ENCODE results near the gene HABP2. TPM values are rescaled to one million over a fixed set of nuclear protein-coding genes. Genes with fewer than 3 reads are reported as not detected.

Gene HABP2
- total RNA-seq, 6 experiments from 2014 or later: not detected

DNA sequence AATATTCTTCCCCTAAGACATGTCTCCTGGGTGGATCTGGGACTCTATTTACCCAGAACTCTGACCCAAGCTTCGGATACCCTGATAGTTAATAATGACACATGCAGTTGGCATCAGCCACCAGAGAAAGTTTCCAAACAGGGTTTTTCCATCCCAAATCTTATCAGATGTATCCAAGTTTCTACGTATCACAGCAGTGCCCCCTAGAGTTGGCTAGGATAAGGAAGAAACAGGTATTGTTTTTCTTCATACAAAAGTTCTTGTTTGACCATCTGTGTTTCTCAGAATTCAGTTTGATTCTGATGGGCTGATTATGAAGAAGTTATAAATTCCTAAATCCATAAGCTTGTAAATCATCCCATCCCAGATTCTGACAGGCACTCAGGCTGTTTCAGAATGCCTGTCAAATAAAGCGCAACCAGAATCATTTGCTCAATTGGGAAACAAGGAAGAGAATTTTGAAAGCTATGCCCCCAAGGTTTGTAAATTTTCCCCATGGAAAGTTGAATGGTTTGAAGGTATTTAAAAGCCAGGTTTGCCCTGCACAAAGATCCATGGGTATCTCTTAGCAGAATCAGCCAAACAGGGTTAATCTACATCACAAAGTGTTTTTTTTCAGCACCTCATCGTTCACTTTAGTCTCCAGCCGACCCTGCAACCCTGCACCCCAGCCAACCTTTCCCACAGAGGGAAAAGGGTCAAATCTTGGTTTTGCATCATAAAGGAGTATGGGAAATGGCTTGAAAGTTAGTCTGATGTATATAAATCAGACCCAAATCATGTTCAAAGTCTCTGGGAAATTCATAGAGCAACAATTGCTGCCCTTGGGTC is 63.6 kb downstream of the HABP2 start:
- Mint-ChIP-seq H3K27ac (no peak overlapping the region), H3K4me3 (no peak overlapping the region), H3K27me3 (ENCODE audit: insufficient read depth) (peaks cover 25% of the 10 kb centered on the region), H3K9me3 (no peaks in the 10 kb centered on the region), H3K4me1 (ENCODE audit: low read depth) (no peaks in the 10 kb centered on the region), H3K36me3 (ENCODE audit: low read depth) (no peaks in the 10 kb centered on the region)
- TF ChIP-seq, protein P1, sequence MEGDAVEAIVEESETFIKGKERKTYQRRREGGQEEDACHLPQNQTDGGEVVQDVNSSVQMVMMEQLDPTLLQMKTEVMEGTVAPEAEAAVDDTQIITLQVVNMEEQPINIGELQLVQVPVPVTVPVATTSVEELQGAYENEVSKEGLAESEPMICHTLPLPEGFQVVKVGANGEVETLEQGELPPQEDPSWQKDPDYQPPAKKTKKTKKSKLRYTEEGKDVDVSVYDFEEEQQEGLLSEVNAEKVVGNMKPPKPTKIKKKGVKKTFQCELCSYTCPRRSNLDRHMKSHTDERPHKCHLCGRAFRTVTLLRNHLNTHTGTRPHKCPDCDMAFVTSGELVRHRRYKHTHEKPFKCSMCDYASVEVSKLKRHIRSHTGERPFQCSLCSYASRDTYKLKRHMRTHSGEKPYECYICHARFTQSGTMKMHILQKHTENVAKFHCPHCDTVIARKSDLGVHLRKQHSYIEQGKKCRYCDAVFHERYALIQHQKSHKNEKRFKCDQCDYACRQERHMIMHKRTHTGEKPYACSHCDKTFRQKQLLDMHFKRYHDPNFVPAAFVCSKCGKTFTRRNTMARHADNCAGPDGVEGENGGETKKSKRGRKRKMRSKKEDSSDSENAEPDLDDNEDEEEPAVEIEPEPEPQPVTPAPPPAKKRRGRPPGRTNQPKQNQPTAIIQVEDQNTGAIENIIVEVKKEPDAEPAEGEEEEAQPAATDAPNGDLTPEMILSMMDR (IDR thresholded peaks at IDR 0.05): peak; percentile 70
- DNase-seq: peak; percentile 17

DNA sequence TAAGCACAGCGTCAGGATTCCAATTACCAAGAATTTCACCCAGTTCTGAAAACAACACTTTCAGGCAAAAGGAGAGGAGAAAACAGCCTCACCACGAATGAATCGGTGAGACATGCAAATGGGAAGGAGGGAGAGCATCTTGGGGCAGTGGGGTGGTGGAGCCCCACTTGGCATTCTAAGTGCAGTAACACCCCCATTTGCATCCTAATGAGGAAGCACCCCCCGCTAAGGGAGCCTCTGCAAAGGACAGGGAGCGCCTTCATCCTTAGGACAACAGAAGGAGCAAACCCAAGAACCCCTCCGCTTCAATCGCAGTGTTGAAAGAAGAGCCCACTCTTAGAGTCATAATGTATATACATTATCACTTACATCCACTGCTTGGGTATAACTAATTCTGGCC is 64.2 kb downstream of the HABP2 start:
- Mint-ChIP-seq H3K9me3 (no peaks in the 10 kb centered on the region), H3K36me3 (ENCODE audit: low read depth) (no peaks in the 10 kb centered on the region), H3K4me3 (no peak overlapping the region), H3K4me1 (ENCODE audit: low read depth) (no peaks in the 10 kb centered on the region), H3K27ac (no peak overlapping the region), H3K27me3 (ENCODE audit: insufficient read depth) (peaks cover 26% of the 10 kb centered on the region)
- TF ChIP-seq, protein P1 (IDR thresholded peaks at IDR 0.05): no peak
- DNase-seq: no peak

DNA sequence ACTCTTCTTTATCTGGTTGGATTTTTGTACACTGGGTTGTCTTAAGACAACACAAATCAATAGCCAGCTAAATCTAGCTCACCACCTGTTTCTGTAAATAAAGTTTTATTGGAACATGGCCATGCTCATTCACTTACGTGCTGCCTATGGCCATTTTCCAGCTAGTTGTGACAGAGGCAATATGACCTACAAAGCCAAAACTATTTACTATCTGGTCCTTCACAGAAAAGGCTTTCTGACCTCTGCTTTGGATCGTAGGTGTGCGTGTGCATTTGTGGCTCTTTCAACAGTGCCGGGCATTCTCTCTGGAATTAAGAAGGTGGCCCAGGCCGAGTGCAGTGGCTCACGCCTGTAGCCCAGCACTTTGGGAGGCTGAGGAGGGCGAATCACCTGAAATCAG is 65.5 kb downstream of the HABP2 start:
- TF ChIP-seq, protein P1 (IDR thresholded peaks at IDR 0.05): no peak
- no peak overlapping the region for H3K4me3 Mint-ChIP-seq
- H3K36me3 Mint-ChIP-seq (ENCODE audit: low read depth): no peaks in the 10 kb centered on the region
- DNase-seq: no peak
- no peaks in the 10 kb centered on the region for H3K4me1 Mint-ChIP-seq (ENCODE audit: low read depth)
- H3K27me3 Mint-ChIP-seq (ENCODE audit: insufficient read depth): peaks cover 23% of the 10 kb centered on the region
- H3K9me3 Mint-ChIP-seq: no peaks in the 10 kb centered on the region
- no peak overlapping the region for H3K27ac Mint-ChIP-seq

DNA sequence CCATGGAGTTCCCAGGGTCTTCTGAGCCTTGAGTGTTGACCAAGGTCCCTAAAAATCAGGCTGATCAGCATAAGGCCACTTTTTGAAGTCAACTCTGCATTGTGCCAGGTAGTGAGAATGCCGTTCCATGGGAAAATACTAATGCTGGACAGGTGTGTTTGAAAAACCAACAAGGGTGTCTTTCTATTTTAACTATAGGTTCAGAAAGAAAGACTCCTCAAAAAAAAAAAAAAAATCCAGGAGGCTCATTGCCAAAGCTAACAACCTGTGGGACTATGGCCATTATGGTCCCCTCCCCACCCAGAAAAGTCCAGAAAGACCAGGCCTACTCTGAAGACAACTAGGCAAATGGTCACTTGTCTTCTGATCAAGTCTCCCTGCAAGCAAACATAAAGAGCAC is 66.5 kb downstream of the HABP2 start:
- no peak overlapping the region for H3K4me3 Mint-ChIP-seq
- peaks cover 18% of the 10 kb centered on the region for H3K27me3 Mint-ChIP-seq (ENCODE audit: insufficient read depth)

DNA sequence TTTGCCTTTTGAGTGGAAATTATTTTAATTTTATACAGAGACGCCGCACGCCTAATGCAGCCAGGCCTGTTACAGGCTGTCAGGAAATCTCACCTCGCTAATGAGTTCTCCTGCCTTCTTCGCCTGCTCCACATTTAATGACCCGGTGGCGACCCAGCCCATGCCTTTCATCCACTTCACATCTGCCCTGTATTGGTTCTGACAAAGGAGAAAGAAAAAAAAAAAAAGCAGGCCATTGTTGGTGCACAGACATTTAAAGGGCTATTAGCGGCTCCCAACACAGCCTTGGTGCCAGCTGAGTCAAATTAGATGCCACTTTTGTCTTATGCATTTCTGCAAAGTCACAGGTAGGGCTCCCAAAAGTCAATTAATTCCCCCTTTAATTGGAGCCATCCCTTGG is 67.7 kb downstream of the HABP2 start:
- Mint-ChIP-seq H3K9me3 (no peaks in the 10 kb centered on the region), H3K27ac (no peak overlapping the region), H3K27me3 (ENCODE audit: insufficient read depth) (peaks cover 24% of the 10 kb centered on the region), H3K4me1 (ENCODE audit: low read depth) (no peaks in the 10 kb centered on the region), H3K36me3 (ENCODE audit: low read depth) (no peaks in the 10 kb centered on the region), H3K4me3 (no peak overlapping the region)
- no peak for DNase-seq
- TF ChIP-seq, protein P1 (IDR thresholded peaks at IDR 0.05): no peak

More for the DNA sequence above, 66.5 kb downstream of the HABP2 start:
- no peaks in the 10 kb centered on the region for H3K9me3 Mint-ChIP-seq
- TF ChIP-seq, protein P1 (IDR thresholded peaks at IDR 0.05): no peak
- no peaks in the 10 kb centered on the region for H3K36me3 Mint-ChIP-seq (ENCODE audit: low read depth)
- no peak for DNase-seq
- no peaks in the 10 kb centered on the region for H3K4me1 Mint-ChIP-seq (ENCODE audit: low read depth)
- H3K27ac Mint-ChIP-seq: no peak overlapping the region
